Large intestine (tissue), 3 donors: ENCODE results near the gene PLD6. TPM values are rescaled to one million over a fixed set of nuclear protein-coding genes. Genes with fewer than 3 reads are reported as not detected.

Experiments
- DNase-seq, 2 donors: peaks; one replicate each; pipeline versions ENCODE4 v3.0.0 to v3.0.0-alpha.2; 2013
- H3K27ac ChIP-seq: one replicate; pipeline ENCODE4 v1.5.1; 2013; ENCODE audit warnings: low read length
- H3K27me3 ChIP-seq: 2 replicates; pipeline ENCODE4 v1.6.1; 2013; ENCODE audit warnings: low read length; ENCODE audit not compliant: control insufficient read depth, insufficient read depth
- H3K36me3 ChIP-seq: 2 replicates; pipeline ENCODE4 v1.6.1; 2013; ENCODE audit warnings: low read length; ENCODE audit not compliant: control insufficient read depth, insufficient read depth
- H3K4me1 ChIP-seq: one replicate; pipeline ENCODE4 v1.6.1; 2013; ENCODE audit warnings: low read length; ENCODE audit not compliant: control insufficient read depth, insufficient read depth
- H3K4me3 ChIP-seq: one replicate; pipeline ENCODE4 v1.5.1; 2013; ENCODE audit warnings: low read length
- H3K9me3 ChIP-seq: one replicate; pipeline ENCODE4 v1.6.1; 2013; ENCODE audit warnings: mild to moderate bottlenecking, low read depth, low read length, moderate library complexity; ENCODE audit not compliant: control insufficient read depth
- WGBS: methylation state at CpG from one replicate; pipeline ENCODE4 v1.1.5; 2013; ENCODE audit warnings: low lambda C conversion rate; ENCODE audit not compliant: insufficient coverage; 5-methylcytosine and 5-hydroxymethylcytosine counted together
- polyA plus RNA-seq: library from polyadenylated mRNA; unstranded; fragments of 120-200 nt; gene quantifications from one replicate; pipeline ENCODE4 v1.2.1, GENCODE V29; 2013

Gene PLD6
- polyA plus RNA-seq, 1 donor: 6.0 TPM

- Histone ChIP-seq H3K9me3 (no peaks in the 10 kb centered on the region), H3K36me3 (peaks cover 96% of the 10 kb centered on the region), H3K4me1 (peaks cover 3% of the 10 kb centered on the region), H3K27ac (no peak overlapping the region), H3K27me3 (no peaks in the 10 kb centered on the region), H3K4me3 (no peak overlapping the region)
- WGBS: no CpG with 5 or more reads among the region's 16 CpGs
- no peak for DNase-seq
Observed at GRCh38 chr17:17226451-17227265, 20.5 kb upstream of the PLD6 start.

GRCh38 chr17:17225901-17226300 lies 19.8 kb upstream of the PLD6 start:
- H3K27ac ChIP-seq: no peak overlapping the region
- H3K27me3 ChIP-seq: no peaks in the 10 kb centered on the region
- H3K4me1 ChIP-seq: no peaks in the 10 kb centered on the region
- DNase-seq: no peak
- WGBS: 100% methylated on average over 2 of the region's 10 CpGs
- H3K9me3 ChIP-seq: no peaks in the 10 kb centered on the region
- peaks cover 96% of the 10 kb centered on the region for H3K36me3 ChIP-seq
- no peak overlapping the region for H3K4me3 ChIP-seq

GRCh38 chr17:17224137-17224536 lies 18.0 kb upstream of the PLD6 start:
- no peak for DNase-seq
- no peaks in the 10 kb centered on the region for H3K4me1 ChIP-seq
- WGBS: 83% methylated on average over 1 of the region's 8 CpGs
- H3K4me3 ChIP-seq: no peak overlapping the region
- H3K36me3 ChIP-seq: peaks cover 93% of the 10 kb centered on the region
- no peaks in the 10 kb centered on the region for H3K27me3 ChIP-seq
- no peak overlapping the region for H3K27ac ChIP-seq
- H3K9me3 ChIP-seq: no peaks in the 10 kb centered on the region

GRCh38 chr17:17223736-17224135 lies 17.6 kb upstream of the PLD6 start:
- WGBS: no CpG with 5 or more reads among the region's 16 CpGs
- Histone ChIP-seq H3K4me1 (no peaks in the 10 kb centered on the region), H3K9me3 (no peaks in the 10 kb centered on the region), H3K27me3 (no peaks in the 10 kb centered on the region), H3K27ac (no peak overlapping the region), H3K4me3 (no peak overlapping the region), H3K36me3 (peaks cover 93% of the 10 kb centered on the region)
- no peak for DNase-seq

GRCh38 chr17:17221329-17221728 lies 15.2 kb upstream of the PLD6 start:
- Histone ChIP-seq H3K4me1 (no peaks in the 10 kb centered on the region), H3K27ac (no peak overlapping the region), H3K4me3 (no peak overlapping the region), H3K27me3 (no peaks in the 10 kb centered on the region), H3K9me3 (no peaks in the 10 kb centered on the region), H3K36me3 (peaks cover 93% of the 10 kb centered on the region)
- DNase-seq: no peak
- WGBS: no CpG with 5 or more reads among the region's 22 CpGs

GRCh38 chr17:17220529-17220928 lies 14.4 kb upstream of the PLD6 start:
- H3K4me3 ChIP-seq: no peak overlapping the region
- H3K36me3 ChIP-seq: peaks cover 93% of the 10 kb centered on the region
- no peaks in the 10 kb centered on the region for H3K9me3 ChIP-seq
- no peaks in the 10 kb centered on the region for H3K27me3 ChIP-seq
- H3K27ac ChIP-seq: no peak overlapping the region
- WGBS: 100% methylated on average over 1 of the region's 8 CpGs
- DNase-seq: no peak
- H3K4me1 ChIP-seq: no peaks in the 10 kb centered on the region

- no peak overlapping the region for H3K4me3 ChIP-seq
- no peak overlapping the region for H3K27ac ChIP-seq
- DNase-seq: no peak
- H3K4me1 ChIP-seq: no peaks in the 10 kb centered on the region
- H3K9me3 ChIP-seq: no peaks in the 10 kb centered on the region
- peaks cover 90% of the 10 kb centered on the region for H3K36me3 ChIP-seq
- WGBS: no CpG with 5 or more reads among the region's 3 CpGs
- no peaks in the 10 kb centered on the region for H3K27me3 ChIP-seq
Observed at GRCh38 chr17:17217995-17218394, 11.9 kb upstream of the PLD6 start.

GRCh38 chr17:17216776-17217175 lies 10.6 kb upstream of the PLD6 start:
- Histone ChIP-seq H3K4me1 (no peaks in the 10 kb centered on the region), H3K4me3 (no peak overlapping the region), H3K27ac (no peak overlapping the region), H3K27me3 (no peaks in the 10 kb centered on the region), H3K9me3 (no peaks in the 10 kb centered on the region), H3K36me3 (peaks cover 84% of the 10 kb centered on the region)
- WGBS: no CpG with 5 or more reads among the region's 16 CpGs
- DNase-seq: no peak

GRCh38 chr17:17216236-17216635 lies 10.1 kb upstream of the PLD6 start:
- WGBS: no CpG with 5 or more reads among the region's 17 CpGs
- no peaks in the 10 kb centered on the region for H3K4me1 ChIP-seq
- H3K9me3 ChIP-seq: no peaks in the 10 kb centered on the region
- peaks cover 83% of the 10 kb centered on the region for H3K36me3 ChIP-seq
- no peak overlapping the region for H3K27ac ChIP-seq
- no peak overlapping the region for H3K4me3 ChIP-seq
- no peaks in the 10 kb centered on the region for H3K27me3 ChIP-seq
- DNase-seq: no peak

- no peak for DNase-seq
- Histone ChIP-seq H3K9me3 (no peaks in the 10 kb centered on the region), H3K4me3 (no peak overlapping the region), H3K4me1 (no peaks in the 10 kb centered on the region), H3K27me3 (no peaks in the 10 kb centered on the region), H3K36me3 (peaks cover 81% of the 10 kb centered on the region), H3K27ac (no peak overlapping the region)
- WGBS: no CpG with 5 or more reads among the region's 8 CpGs
Observed at GRCh38 chr17:17215575-17215974, 9.4 kb upstream of the PLD6 start.
